ENCODE results near the gene CFAP74.

The CFAP74 gene

DNA sequence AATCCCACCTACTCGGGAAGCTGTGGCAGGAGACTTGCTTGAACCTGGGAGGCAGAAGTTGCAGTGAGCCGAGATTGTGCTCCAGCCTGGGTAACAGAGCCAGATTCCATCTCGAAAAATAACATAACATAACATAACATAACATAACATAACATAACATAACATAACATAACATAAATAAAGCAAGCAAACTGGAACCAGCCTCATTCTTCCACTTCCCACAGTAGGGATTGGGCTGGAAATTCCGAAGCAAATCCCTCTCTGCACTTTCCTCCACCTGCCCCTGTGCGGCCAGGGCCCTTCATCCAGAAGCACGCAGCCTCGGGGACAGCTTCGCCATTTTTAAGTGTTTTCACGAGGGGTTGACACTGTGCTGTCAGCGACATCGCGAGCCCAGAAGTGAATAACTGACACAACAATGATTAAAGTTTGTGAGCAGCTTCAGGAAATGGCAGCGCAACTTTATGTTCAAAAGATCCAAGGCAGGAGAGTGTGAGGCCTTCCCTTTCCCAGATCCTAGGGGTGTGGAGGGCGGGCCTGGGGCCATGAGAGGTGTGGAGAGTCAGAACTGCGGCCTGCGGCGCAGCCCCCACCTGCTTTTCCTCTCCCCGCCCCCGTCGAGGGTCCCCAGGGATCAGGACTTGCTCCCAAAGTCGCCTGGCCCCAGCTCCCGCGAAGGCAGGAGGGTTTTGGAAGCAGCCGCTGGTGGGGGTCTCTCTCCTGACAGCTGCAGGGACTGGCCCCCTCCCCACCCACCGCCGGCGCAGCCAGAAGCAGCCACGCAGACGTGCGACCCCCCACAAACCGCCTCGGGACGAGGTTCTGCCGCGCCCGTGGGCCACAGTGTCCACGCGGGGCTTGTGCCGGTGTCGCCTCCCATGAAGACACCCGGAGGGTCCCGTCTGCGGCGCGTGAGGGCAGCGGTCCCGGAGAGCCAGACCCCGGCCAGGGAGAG is 14.9 kb upstream of the CFAP74 start:
- no peak for DNase-seq

DNA sequence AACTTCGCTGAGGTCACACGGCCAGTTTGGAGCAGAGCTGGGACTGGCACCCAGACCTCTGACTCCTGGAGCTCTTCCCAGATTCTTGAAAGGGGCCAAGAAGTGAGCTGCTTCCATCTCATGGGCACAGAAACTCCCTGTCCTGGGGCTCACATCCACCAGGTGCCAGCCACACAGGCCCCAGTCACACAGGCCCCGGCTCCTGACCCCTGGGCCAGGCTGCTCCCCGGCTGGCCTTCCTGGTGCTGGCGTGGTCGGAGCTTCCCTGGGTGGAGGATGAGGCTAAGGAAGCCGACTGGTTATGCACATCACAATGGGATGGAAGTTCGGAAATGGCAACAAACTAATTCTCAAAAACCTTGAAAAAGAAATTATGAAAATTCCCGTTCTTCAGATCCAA is 12.5 kb upstream of the CFAP74 start:
- DNase-seq = no peak

DNA sequence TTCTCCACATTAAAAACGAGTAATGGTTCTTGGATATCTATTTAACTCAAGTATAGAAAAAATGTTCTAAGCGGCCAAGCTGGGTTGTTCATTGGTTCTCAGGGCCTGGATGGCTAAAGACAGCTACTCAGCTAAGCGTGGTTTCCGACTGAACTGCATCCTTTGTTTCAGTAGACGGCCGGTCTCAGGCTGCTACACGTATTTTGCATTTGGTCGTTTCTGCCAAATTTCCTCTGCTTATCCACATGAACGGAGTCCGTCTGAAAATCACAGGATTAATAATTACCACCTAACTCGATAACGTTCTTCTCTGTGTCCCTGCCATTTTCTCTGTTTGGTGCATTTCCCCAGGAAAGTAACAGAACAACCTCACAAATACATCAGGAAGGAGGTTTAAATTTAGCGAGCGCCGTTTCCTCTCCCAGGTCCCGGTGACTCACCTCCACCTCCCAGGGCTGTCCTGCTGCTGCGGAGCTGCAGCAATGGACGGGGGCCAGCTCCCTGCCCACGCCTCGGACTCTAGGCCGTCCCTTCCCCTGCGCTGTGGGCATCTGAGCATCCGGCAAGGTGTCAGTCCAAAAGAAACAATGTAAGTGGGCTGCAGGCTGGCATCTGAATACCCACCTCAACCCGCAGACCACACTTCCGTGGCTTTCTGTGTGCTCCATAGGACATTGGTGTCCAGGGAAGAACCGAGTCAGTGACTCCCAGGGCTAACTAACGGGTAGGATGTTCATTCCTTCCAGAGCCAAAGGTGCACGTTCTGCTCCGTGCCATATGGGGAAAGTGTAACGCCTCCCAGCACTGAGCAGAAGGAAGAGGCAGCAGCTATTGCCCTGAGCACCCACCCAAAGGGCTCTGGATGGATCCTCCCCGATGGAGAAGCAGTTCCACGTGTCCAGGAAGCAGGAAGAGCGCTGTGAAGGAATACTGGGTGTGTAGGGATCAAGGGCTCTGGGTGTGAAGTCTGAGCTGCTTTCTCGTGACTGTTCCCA is 11.5 kb upstream of the CFAP74 start:
- no peak for DNase-seq

- no peak for DNase-seq
These were observed 10.6 kb upstream of the CFAP74 start for GRCh38 chr1:2014181-2014580.

- DNase-seq = no peak
These were observed 5.8 kb upstream of the CFAP74 start for GRCh38 chr1:2009101-2010053.

DNA sequence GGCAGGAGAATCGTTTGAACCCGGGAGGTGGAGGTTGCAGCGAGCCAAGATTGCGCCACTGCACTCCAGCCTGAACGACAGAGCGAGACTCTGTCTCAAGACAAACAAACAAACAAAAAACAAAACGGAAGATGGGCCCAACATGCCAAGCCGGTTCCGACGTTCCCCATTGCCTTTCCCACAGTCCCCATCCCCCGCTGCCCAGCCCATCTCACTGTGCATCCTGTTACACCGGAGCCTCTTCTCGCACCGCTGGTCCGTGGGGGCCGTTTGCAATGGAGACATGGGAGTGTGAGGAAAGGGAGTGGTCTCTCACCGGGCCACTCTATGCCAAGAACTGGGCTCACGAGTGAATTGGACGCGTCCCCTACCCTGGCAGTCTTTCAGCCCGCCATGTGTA is 1.3 kb upstream of the CFAP74 start:
- DNase-seq = no peak

- no peak for DNase-seq
These were observed 1.7 kb downstream of the CFAP74 start for GRCh38 chr1:2001773-2002411.

- DNase-seq = no peak
These were observed 2.7 kb downstream of the CFAP74 start for GRCh38 chr1:2000850-2001249.

DNA sequence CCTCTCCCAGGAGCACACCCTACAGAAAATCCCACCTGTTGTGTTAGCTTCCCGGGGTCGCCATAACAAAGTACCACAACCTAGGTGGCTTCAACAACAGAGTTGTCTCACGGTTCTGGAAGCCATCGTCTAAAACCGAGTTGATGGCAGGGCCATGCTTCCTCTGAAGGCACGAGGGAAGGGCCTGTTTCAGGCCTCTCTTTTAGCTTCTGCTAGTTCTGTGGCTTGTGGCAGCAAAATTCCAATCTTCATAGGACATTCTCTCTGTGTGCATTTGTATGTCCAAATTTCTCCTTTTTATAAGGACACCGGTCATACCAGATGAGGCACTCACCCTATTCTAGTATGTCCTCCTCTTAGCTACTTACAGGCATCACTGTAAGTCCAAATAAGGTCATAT is 3.2 kb downstream of the CFAP74 start:
- DNase-seq = no peak

DNA sequence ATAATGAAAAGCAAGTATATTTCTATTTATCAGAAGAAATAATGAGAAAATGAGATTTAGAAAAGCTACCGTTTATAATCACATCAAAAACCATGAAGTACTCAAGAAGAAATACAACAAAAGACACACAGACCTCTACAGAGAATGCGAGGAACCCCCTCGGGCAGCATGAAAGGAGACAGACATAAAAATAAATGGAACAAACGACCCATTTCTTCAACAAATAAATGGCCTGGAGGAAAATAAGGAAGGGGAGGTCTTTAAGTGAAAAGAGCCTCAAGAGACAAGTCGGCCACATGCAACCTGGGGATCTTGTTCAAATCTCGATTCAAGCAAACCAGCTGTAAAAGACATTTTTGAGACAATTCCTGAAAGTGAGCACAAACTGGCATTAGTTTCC is 6.0 kb downstream of the CFAP74 start:
- no peak for DNase-seq

DNA sequence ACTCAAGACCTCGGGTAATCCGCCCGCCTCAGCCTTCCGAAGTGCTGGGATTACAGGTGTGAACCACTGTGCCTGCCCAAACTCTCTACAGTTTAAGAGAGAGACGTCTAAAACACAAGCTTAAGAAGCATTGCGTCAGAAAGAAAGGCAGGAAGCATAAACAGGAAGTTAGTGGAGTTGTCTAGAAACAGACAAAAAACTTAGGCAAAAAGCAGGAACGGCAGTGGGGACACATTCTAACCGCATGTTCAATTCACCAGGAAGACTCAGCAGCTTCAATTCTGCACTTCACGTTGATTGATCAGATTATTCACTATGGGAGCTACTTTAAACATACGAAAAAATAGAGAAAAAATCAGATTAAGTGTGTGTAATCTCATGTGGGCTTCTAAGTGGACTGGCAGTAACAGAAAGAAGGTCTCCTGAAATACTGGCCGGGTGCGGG is 7.4 kb downstream of the CFAP74 start:
- DNase-seq = no peak

DNA sequence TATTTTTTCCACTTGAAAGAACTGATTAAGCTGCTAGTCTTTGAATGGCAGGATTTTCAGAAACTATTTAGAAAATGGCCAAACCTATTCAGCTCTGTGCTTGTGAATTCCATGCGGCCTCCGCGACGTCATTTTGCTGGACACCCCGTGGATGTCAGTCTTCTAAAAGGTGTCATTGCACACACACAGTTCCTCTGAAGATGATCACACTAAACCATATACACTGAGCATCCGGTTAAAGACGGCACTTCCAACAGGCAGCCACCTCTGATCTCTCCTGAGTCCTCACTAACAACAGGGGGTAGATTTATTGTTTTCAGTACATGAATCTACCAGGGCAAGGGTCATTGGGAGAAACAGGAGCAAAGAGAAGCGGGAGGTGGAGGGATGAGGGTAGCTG is 9.1 kb downstream of the CFAP74 start:
- no peak for DNase-seq

GRCh38 chr1:1990222-1990621 is 13.4 kb downstream of the CFAP74 start:
- no peak for DNase-seq

DNA sequence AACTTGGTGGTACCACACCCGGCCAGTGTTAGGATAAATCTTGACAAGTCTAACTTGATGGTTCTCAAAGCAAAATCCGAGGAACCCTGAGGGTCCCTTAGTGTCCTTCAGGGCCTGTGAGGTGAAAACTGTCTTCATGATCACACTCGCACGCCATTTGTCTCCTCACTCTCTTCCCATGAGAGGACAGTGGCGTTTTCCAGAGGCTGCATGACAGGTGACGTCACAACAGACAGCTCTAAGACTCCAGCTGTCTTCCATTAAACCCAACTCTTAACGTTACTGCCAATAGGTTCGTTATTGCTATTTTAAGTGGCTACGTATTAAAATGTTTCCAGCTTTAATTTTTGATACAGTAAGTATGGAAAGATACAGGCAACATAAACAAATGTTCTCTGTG is 13.8 kb downstream of the CFAP74 start:
- DNase-seq = no peak

DNA sequence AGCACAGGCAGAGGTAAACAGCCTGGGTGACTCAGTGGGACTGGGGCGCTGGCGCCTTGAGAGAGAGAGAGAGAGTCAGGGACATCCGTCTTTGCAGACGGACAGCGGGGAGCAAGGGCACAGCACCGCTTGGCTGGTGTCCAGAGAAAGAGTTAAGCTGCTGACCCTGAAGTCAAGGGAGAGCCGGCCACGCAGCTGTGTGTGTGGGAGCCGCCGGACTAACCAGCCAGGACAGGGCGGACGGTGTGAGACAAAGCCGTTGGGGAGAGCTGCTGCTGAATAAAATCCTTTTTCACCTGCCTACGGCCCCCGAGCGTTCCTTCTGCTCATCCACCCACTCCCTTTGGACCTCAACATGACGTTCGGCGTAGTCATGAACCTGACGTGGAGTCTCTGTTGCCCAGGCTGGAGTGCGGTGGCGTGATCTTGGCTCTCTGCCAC is 14.5 kb downstream of the CFAP74 start:
- no peak for DNase-seq

- DNase-seq = no peak
These were observed 15.3 kb downstream of the CFAP74 start for GRCh38 chr1:1988061-1988945.

DNA sequence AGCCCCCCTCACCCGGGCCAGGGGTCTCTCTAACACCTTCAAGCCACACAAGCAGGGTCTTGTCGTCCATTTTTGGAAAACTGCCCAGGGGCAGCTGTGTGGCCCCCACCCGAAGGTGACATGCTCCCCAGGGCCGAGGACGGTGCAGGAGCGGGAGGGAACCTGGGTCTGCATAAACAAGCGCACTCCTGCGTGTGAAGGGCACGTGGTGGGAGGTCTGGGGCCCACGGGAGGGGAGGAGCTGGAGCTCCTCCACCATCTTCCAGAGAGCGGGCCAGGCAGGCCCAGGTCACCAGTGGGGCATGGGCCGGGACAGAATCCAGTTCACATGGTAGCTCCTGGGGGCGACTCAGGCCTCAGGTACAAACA is 16.5 kb downstream of the CFAP74 start:
- no peak for DNase-seq

GRCh38 chr1:1986451-1987141 is 17.0 kb downstream of the CFAP74 start:
- no peak for DNase-seq

DNA sequence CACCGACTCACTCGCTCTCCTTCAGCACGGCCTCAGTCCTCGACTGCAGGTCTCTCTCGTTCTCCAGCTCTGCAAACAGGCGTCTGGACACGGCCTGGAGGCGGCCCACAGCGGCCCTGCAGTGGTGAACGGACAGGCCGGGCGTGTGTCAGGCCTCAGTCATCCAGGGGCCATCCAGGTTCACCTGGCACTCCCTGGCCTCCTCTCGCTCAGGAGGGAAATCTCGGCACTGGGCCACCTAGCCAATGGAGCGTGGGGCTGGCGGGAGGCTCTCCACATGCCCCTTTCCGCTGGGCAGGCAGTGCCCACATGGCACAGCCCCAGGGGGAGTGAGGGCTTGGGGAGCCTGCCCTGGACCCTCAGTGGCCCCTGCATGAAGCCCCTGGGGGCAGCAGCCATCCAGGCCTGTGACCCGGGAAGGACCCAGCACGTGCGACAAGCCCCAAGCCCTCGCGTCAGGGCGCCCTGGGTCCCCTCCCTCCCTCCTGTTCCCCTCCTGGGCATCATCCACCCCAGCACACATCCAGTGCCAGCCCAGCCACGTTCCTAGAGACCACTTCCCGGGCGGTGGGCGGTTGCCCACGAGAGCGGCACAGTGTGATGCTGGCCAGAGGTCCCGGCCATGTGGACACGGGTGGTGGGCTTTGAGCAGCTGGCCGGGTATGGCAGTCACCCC is 18.1 kb downstream of the CFAP74 start:
- DNase-seq = no peak
